IMR-90 (cell line): Measurements from ENCODE around the gene ZMIZ1.

ENCODE experiments used
- BHLHE40 ChIP-seq: fragments of 150-350 bp; IDR thresholded peaks from 2 replicates; pipeline ENCODE4 v1.6.1; 2016; ENCODE audit warnings: mild to moderate bottlenecking, low read depth, low read length
- CEBPB ChIP-seq: IDR thresholded peaks from 2 replicates; pipeline ENCODE4 v1.6.1; 2012; ENCODE audit warnings: low read depth, low read length, improper control_type of control experiment
- MAFK ChIP-seq: IDR thresholded peaks from 2 replicates; pipeline ENCODE4 v1.6.1; 2012; ENCODE audit warnings: low read depth, low read length, improper control_type of control experiment
- POLR2A ChIP-seq: IDR thresholded peaks from 2 replicates; pipeline ENCODE4 v1.6.1; 2012; ENCODE audit warnings: mild to moderate bottlenecking, low read depth, low read length
- RAD21 ChIP-seq: IDR thresholded peaks from 2 replicates; pipeline ENCODE4 v1.6.1; 2012; ENCODE audit warnings: low read length, improper control_type of control experiment
- TF ChIP-seq, protein P1 (sequence below): conservative IDR thresholded peaks from 2 replicates; pipeline ENCODE4 v1.5.1; 2012; ENCODE audit warnings: mild to moderate bottlenecking, low read depth, low read length, improper control_type of control experiment

DNA sequence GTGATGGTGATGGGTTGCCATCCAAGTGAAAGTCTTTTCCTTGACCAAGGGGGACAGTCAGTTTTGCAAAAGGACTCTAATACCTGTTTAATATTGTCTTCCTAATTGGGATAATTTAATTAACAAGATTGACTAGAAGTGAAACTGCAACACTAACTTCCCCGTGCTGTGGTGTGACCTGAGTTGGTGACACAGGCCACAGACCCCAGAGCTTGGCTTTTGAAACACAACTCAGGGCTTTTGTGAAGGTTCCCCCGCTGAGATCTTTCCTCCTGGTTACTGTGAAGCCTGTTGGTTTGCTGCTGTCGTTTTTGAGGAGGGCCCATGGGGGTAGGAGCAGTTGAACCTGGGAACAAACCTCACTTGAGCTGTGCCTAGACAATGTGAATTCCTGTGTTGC is 285.4 kb downstream of the ZMIZ1 start:
- TF ChIP-seq, protein P1, sequence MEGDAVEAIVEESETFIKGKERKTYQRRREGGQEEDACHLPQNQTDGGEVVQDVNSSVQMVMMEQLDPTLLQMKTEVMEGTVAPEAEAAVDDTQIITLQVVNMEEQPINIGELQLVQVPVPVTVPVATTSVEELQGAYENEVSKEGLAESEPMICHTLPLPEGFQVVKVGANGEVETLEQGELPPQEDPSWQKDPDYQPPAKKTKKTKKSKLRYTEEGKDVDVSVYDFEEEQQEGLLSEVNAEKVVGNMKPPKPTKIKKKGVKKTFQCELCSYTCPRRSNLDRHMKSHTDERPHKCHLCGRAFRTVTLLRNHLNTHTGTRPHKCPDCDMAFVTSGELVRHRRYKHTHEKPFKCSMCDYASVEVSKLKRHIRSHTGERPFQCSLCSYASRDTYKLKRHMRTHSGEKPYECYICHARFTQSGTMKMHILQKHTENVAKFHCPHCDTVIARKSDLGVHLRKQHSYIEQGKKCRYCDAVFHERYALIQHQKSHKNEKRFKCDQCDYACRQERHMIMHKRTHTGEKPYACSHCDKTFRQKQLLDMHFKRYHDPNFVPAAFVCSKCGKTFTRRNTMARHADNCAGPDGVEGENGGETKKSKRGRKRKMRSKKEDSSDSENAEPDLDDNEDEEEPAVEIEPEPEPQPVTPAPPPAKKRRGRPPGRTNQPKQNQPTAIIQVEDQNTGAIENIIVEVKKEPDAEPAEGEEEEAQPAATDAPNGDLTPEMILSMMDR: no peak
- TF ChIP-seq BHLHE40 (no peak), MAFK (no peak), POLR2A (no peak), RAD21 (no peak), CEBPB (no peak)
